Measurements from ENCODE around the gene CAMTA1.

Gene CAMTA1

GRCh38 chr1:7402548-7402850 lies 617.2 kb downstream of the CAMTA1 start:
- H3K9me3 ChIP-seq (ENCODE audit: control insufficient read depth, insufficient read depth, low read length), result peaks cover 8% of the 10 kb centered on the region; the same call in 1 of the 2 replicates
- H3K36me3 ChIP-seq (ENCODE audit: control insufficient read depth, insufficient read depth, low read length), result no peaks in the 10 kb centered on the region
- H3K4me3 ChIP-seq (ENCODE audit: low read depth, low read length), result no peak overlapping the region
- H3K27ac ChIP-seq (ENCODE audit: low read depth, low read length), result peak overlapping the region; percentile 92
- no peaks in the 10 kb centered on the region for H3K27me3 ChIP-seq (ENCODE audit: control insufficient read depth, insufficient read depth, low read length)
- no peak overlapping the region for H3K9ac ChIP-seq (ENCODE audit: low read depth, low read length)
- H3K4me1 ChIP-seq (ENCODE audit: control insufficient read depth, insufficient read depth, low read length), result peaks cover 21% of the 10 kb centered on the region

DNA sequence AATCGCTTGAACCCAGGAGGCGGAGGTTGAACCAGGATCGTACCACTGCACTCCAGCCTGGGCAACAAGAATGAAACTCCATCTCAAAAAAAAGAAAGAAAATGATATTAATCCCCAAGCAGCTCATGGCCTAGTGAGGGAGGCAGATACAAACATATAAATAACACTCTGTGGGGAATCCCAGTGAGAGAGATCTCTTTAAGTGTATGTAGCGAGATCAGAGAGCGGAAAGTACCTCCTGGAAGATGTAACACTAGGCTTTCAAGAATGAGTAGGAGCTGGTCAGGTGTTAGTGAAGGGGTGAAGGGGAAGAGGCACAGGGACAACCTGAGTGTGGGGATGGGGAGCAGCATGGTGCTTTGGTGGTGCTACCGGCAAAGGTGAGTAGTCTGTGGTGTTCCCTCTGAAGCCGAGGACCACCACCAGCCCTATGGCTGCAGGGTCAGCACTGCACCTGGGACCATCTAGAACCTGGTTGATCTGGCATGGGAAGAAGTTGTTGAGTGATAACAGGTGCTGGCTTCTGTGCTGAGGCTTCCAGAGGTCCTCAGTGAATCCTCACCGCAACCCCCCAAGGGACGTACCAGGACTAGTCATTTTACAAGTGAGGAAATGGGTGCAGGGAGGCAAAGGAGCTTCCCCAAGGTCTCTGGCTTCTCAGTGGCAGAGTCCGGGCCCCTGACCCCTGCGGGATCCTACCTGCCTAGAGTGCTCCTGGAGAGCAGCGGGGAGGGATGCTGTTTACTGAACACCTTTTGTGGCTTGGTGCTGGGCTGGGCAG lies 618.2 kb downstream of the CAMTA1 start:
- H3K4me1 ChIP-seq (ENCODE audit: control insufficient read depth, insufficient read depth, low read length), result peaks cover 18% of the 10 kb centered on the region
- no peak overlapping the region for H3K9ac ChIP-seq (ENCODE audit: low read depth, low read length)
- no peaks in the 10 kb centered on the region for H3K36me3 ChIP-seq (ENCODE audit: control insufficient read depth, insufficient read depth, low read length)
- H3K27me3 ChIP-seq (ENCODE audit: control insufficient read depth, insufficient read depth, low read length), result no peaks in the 10 kb centered on the region
- H3K4me3 ChIP-seq (ENCODE audit: low read depth, low read length), result no peak overlapping the region
- peaks cover 8% of the 10 kb centered on the region; the same call in 1 of the 2 replicates for H3K9me3 ChIP-seq (ENCODE audit: control insufficient read depth, insufficient read depth, low read length)
- H3K27ac ChIP-seq (ENCODE audit: low read depth, low read length), result no peak overlapping the region

DNA sequence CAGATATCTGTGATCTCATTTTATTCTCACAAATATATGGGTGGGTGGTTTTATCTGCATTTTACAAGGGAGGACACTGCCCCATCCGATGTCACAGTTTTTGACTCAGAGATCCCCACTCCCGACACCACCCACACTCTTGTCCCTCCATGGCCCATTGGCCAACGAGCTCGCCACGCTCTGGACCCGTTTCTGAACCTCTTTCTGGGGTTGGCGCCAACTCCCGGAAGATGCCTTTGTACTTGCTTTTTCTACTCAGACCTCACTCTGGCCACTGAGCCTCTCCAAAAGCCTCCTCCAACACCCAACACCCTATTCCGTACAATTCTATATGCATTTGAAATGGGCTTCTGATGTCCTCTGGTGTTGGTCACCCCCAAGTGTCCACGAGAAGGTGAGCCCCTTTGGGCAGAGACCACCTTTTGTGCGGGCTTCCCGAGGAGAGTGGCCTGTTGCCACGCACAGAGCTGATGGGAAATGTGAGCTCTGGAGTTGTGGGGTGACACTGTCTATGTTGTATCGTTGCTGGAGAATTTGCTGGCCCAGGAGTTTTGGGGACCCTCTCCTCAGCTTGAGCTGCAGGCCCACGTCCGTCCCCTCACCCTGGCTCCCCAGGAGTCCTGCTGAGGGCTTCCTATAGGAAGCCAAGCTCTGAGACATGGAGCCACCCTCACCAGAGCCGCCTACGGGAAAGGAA lies 618.9 kb downstream of the CAMTA1 start:
- H3K4me1 ChIP-seq (ENCODE audit: control insufficient read depth, insufficient read depth, low read length), result peaks cover 14% of the 10 kb centered on the region
- no peaks in the 10 kb centered on the region for H3K36me3 ChIP-seq (ENCODE audit: control insufficient read depth, insufficient read depth, low read length)

GRCh38 chr1:7405844-7406500 lies 620.7 kb downstream of the CAMTA1 start:
- H3K4me1 ChIP-seq (ENCODE audit: control insufficient read depth, insufficient read depth, low read length), result peaks cover 14% of the 10 kb centered on the region
- H3K9ac ChIP-seq (ENCODE audit: low read depth, low read length), result no peak overlapping the region
- no peak overlapping the region for H3K4me3 ChIP-seq (ENCODE audit: low read depth, low read length)
- H3K9me3 ChIP-seq (ENCODE audit: control insufficient read depth, insufficient read depth, low read length), result no peaks in the 10 kb centered on the region
- H3K36me3 ChIP-seq (ENCODE audit: control insufficient read depth, insufficient read depth, low read length), result no peaks in the 10 kb centered on the region
- no peaks in the 10 kb centered on the region for H3K27me3 ChIP-seq (ENCODE audit: control insufficient read depth, insufficient read depth, low read length)
- H3K27ac ChIP-seq (ENCODE audit: low read depth, low read length), result no peak overlapping the region

More for the DNA sequence above, 618.9 kb downstream of the CAMTA1 start:
- Histone ChIP-seq H3K9ac (ENCODE audit: low read depth, low read length) (no peak overlapping the region), H3K9me3 (ENCODE audit: control insufficient read depth, insufficient read depth, low read length) (peaks cover 8% of the 10 kb centered on the region; the same call in 1 of the 2 replicates), H3K27ac (ENCODE audit: low read depth, low read length) (no peak overlapping the region), H3K4me3 (ENCODE audit: low read depth, low read length) (no peak overlapping the region), H3K27me3 (ENCODE audit: control insufficient read depth, insufficient read depth, low read length) (no peaks in the 10 kb centered on the region)

DNA sequence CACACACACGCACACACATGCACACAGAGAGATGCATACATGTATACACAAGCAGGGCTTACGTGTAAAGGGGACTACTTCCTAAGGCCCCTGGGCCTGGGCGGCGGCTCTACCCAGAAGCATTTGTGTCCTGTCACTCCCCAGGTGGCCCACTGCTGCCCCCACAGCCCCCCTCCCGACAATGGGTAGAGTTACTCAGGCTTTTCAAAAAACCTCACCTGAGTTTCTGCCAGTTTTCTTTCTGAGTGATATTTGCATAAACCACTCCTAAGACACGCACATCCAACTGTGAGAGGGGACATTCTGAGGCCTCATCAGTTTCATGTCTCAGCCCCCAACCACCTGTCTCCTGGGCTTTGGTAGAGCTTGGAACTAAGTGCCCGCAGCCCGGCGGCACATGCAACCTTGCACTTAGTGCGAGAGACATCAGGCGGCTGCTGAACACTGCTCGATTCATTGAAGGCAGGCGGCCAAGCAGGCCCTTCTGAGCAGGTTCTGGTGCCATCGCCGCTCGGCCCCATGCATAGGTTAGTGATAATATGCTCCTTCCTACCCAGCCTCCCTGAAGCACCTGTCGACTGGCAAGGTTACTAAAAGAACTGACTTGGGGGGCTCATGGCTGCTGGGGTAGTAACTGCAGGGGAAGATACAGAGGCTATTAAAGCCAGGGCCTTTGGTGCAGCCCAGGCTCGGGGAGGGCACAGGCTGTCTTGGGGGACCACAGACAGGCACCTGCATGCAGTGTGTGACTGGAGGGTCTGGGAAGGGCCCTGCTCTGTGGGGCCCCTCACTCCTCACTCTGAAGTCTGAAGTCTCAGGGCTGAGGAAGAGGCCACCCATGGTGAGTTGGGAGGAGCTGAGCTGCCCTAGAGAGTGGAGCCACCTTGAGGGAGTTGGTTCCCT lies 621.6 kb downstream of the CAMTA1 start:
- no peak overlapping the region for H3K27ac ChIP-seq (ENCODE audit: low read depth, low read length)
- H3K4me3 ChIP-seq (ENCODE audit: low read depth, low read length), result no peak overlapping the region
- H3K27me3 ChIP-seq (ENCODE audit: control insufficient read depth, insufficient read depth, low read length), result no peaks in the 10 kb centered on the region
- no peak overlapping the region for H3K9ac ChIP-seq (ENCODE audit: low read depth, low read length)
- H3K4me1 ChIP-seq (ENCODE audit: control insufficient read depth, insufficient read depth, low read length), result peaks cover 13% of the 10 kb centered on the region
- no peaks in the 10 kb centered on the region for H3K9me3 ChIP-seq (ENCODE audit: control insufficient read depth, insufficient read depth, low read length)
- H3K36me3 ChIP-seq (ENCODE audit: control insufficient read depth, insufficient read depth, low read length), result no peaks in the 10 kb centered on the region

GRCh38 chr1:7407544-7407895 lies 622.3 kb downstream of the CAMTA1 start:
- H3K27ac ChIP-seq (ENCODE audit: low read depth, low read length), result no peak overlapping the region
- no peak overlapping the region for H3K4me3 ChIP-seq (ENCODE audit: low read depth, low read length)
- H3K9me3 ChIP-seq (ENCODE audit: control insufficient read depth, insufficient read depth, low read length), result no peaks in the 10 kb centered on the region
- no peaks in the 10 kb centered on the region for H3K27me3 ChIP-seq (ENCODE audit: control insufficient read depth, insufficient read depth, low read length)
- H3K9ac ChIP-seq (ENCODE audit: low read depth, low read length), result no peak overlapping the region
- peaks cover 7% of the 10 kb centered on the region for H3K4me1 ChIP-seq (ENCODE audit: control insufficient read depth, insufficient read depth, low read length)
- H3K36me3 ChIP-seq (ENCODE audit: control insufficient read depth, insufficient read depth, low read length), result no peaks in the 10 kb centered on the region

- H3K4me1 ChIP-seq (ENCODE audit: control insufficient read depth, insufficient read depth, low read length), result peaks cover 4% of the 10 kb centered on the region; the same call in 1 of the 2 replicates
- no peak overlapping the region for H3K9ac ChIP-seq (ENCODE audit: low read depth, low read length)
- no peak overlapping the region for H3K27ac ChIP-seq (ENCODE audit: low read depth, low read length)
- H3K27me3 ChIP-seq (ENCODE audit: control insufficient read depth, insufficient read depth, low read length), result no peaks in the 10 kb centered on the region
- no peaks in the 10 kb centered on the region for H3K36me3 ChIP-seq (ENCODE audit: control insufficient read depth, insufficient read depth, low read length)
- H3K4me3 ChIP-seq (ENCODE audit: low read depth, low read length), result no peak overlapping the region
- no peaks in the 10 kb centered on the region for H3K9me3 ChIP-seq (ENCODE audit: control insufficient read depth, insufficient read depth, low read length)
These were observed 622.9 kb downstream of the CAMTA1 start for GRCh38 chr1:7407980-7408770.

GRCh38 chr1:7408771-7409150 lies 623.5 kb downstream of the CAMTA1 start:
- Histone ChIP-seq H3K4me1 (ENCODE audit: control insufficient read depth, insufficient read depth, low read length) (peaks cover 4% of the 10 kb centered on the region; the same call in 1 of the 2 replicates), H3K36me3 (ENCODE audit: control insufficient read depth, insufficient read depth, low read length) (no peaks in the 10 kb centered on the region), H3K9me3 (ENCODE audit: control insufficient read depth, insufficient read depth, low read length) (no peaks in the 10 kb centered on the region), H3K4me3 (ENCODE audit: low read depth, low read length) (no peak overlapping the region), H3K27ac (ENCODE audit: low read depth, low read length) (no peak overlapping the region), H3K9ac (ENCODE audit: low read depth, low read length) (no peak overlapping the region), H3K27me3 (ENCODE audit: control insufficient read depth, insufficient read depth, low read length) (no peaks in the 10 kb centered on the region)

GRCh38 chr1:7409278-7409677 lies 624.0 kb downstream of the CAMTA1 start:
- Histone ChIP-seq H3K4me3 (ENCODE audit: low read depth, low read length) (no peak overlapping the region), H3K9me3 (ENCODE audit: control insufficient read depth, insufficient read depth, low read length) (no peaks in the 10 kb centered on the region), H3K27ac (ENCODE audit: low read depth, low read length) (no peak overlapping the region), H3K9ac (ENCODE audit: low read depth, low read length) (no peak overlapping the region), H3K4me1 (ENCODE audit: control insufficient read depth, insufficient read depth, low read length) (peaks cover 4% of the 10 kb centered on the region; the same call in 1 of the 2 replicates), H3K27me3 (ENCODE audit: control insufficient read depth, insufficient read depth, low read length) (no peaks in the 10 kb centered on the region), H3K36me3 (ENCODE audit: control insufficient read depth, insufficient read depth, low read length) (no peaks in the 10 kb centered on the region)

DNA sequence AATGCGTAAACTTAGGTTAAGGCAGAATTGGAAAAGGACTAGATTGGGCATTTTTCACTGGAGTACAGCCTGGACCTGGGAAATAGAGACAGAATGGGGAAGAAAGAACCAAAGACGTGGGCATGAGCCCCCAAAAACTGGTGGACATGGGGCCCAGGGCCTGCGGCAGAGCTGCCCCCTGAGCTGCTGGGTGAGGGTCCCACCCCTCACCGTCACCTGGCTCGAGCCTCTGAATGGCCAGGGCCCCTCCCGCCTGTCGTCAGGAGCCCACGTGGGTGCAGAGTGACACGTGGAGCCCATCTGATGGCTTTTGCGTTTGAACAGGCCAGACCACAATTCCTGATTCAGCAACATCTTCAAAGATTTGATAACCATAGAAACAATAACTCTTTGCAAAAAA lies 624.9 kb downstream of the CAMTA1 start:
- Histone ChIP-seq H3K9me3 (ENCODE audit: control insufficient read depth, insufficient read depth, low read length) (no peaks in the 10 kb centered on the region), H3K9ac (ENCODE audit: low read depth, low read length) (no peak overlapping the region), H3K27ac (ENCODE audit: low read depth, low read length) (no peak overlapping the region), H3K4me1 (ENCODE audit: control insufficient read depth, insufficient read depth, low read length) (peaks cover 4% of the 10 kb centered on the region; the same call in 1 of the 2 replicates), H3K27me3 (ENCODE audit: control insufficient read depth, insufficient read depth, low read length) (no peaks in the 10 kb centered on the region), H3K36me3 (ENCODE audit: control insufficient read depth, insufficient read depth, low read length) (no peaks in the 10 kb centered on the region), H3K4me3 (ENCODE audit: low read depth, low read length) (no peak overlapping the region)

All from HUES48 (cell line).